Activated gamma-delta T cell treated with Interleukin-2 at 50 U/mL for 16 hours (primary cell): Measurements from ENCODE around the gene SORBS1.

Source experiments
- DNase-seq: peaks from one replicate; pipeline ENCODE4 v3.0.0-alpha.2; 2020

SORBS1 gene

GRCh38 chr10:95511314-95511713 is 49.9 kb downstream of the SORBS1 start:
- DNase-seq: no peak

GRCh38 chr10:95509251-95509650 is 51.9 kb downstream of the SORBS1 start:
- no peak for DNase-seq

GRCh38 chr10:95508730-95509129 is 52.4 kb downstream of the SORBS1 start:
- DNase-seq: no peak

GRCh38 chr10:95506056-95506737 is 55.0 kb downstream of the SORBS1 start:
- no peak for DNase-seq

- DNase-seq: no peak
Observed at GRCh38 chr10:95505641-95506040, 55.5 kb downstream of the SORBS1 start.

- DNase-seq: no peak
Observed at GRCh38 chr10:95505084-95505610, 56.0 kb downstream of the SORBS1 start.

- no peak for DNase-seq
Observed at GRCh38 chr10:95504246-95504691, 56.9 kb downstream of the SORBS1 start.

- DNase-seq: no peak
Observed at GRCh38 chr10:95503526-95503925, 57.6 kb downstream of the SORBS1 start.

- DNase-seq: no peak
Observed at GRCh38 chr10:95503001-95503400, 58.2 kb downstream of the SORBS1 start.

GRCh38 chr10:95502377-95502776 is 58.8 kb downstream of the SORBS1 start:
- no peak for DNase-seq

GRCh38 chr10:95501203-95502094 is 59.7 kb downstream of the SORBS1 start:
- DNase-seq: no peak

GRCh38 chr10:95500649-95501048 is 60.5 kb downstream of the SORBS1 start:
- DNase-seq: no peak

GRCh38 chr10:95500097-95500496 is 61.1 kb downstream of the SORBS1 start:
- no peak for DNase-seq

GRCh38 chr10:95499482-95499989 is 61.6 kb downstream of the SORBS1 start:
- DNase-seq: no peak

- no peak for DNase-seq
Observed at GRCh38 chr10:95496951-95497350, 64.2 kb downstream of the SORBS1 start.

- no peak for DNase-seq
Observed at GRCh38 chr10:95496246-95496911, 64.8 kb downstream of the SORBS1 start.

- DNase-seq: no peak
Observed at GRCh38 chr10:95493862-95494261, 67.3 kb downstream of the SORBS1 start.

- DNase-seq: no peak
Observed at GRCh38 chr10:95487994-95488393, 73.2 kb downstream of the SORBS1 start.

- no peak for DNase-seq
Observed at GRCh38 chr10:95485056-95485844, 75.9 kb downstream of the SORBS1 start.

- no peak for DNase-seq
Observed at GRCh38 chr10:95482501-95483233, 78.5 kb downstream of the SORBS1 start.

- DNase-seq: no peak
Observed at GRCh38 chr10:95480901-95481491, 80.2 kb downstream of the SORBS1 start.
